Liver (tissue), 9 donors: ENCODE data around the gene CACNA1C. TPM values are rescaled to one million over a fixed set of nuclear protein-coding genes. Genes with fewer than 3 reads are reported as not detected.

ENCODE experiments used
- DNase-seq: peaks from one replicate; pipeline ENCODE4 v3.0.0-alpha.2; 2017; ENCODE audit warnings: low spot score
- H3K27ac ChIP-seq, 2 donors: one replicate each; pipeline ENCODE4 v1.7.0; 2013; ENCODE audit warnings: inconsistent platforms in 2 of 2, low read length in 2 of 2, control low read depth in 1 of 2, low read depth in 1 of 2, mild to moderate bottlenecking in 1 of 2
- H3K27me3 ChIP-seq, 4 donors: one replicate each; pipeline versions ENCODE4 v1.6.1 to v1.7.0; 2013; ENCODE audit warnings: low read length in 3 of 4, inconsistent platforms in 1 of 4, mild to moderate bottlenecking in 1 of 4, moderate library complexity in 1 of 4; ENCODE audit not compliant: control insufficient read depth in 4 of 4, insufficient read depth in 4 of 4
- H3K36me3 ChIP-seq, 4 donors: one replicate each; pipeline versions ENCODE4 v1.6.1 to v1.7.0; 2013; ENCODE audit warnings: low read length in 3 of 4, mild to moderate bottlenecking in 3 of 4, low read depth in 1 of 4, moderate library complexity in 1 of 4; ENCODE audit not compliant: control insufficient read depth in 4 of 4, insufficient read depth in 3 of 4
- H3K4me1 ChIP-seq, 4 donors: one replicate each; pipeline versions ENCODE4 v1.6.1 to v1.7.0; 2013; ENCODE audit warnings: low read length in 3 of 4, mild to moderate bottlenecking in 3 of 4, moderate library complexity in 1 of 4; ENCODE audit not compliant: control insufficient read depth in 4 of 4, insufficient read depth in 4 of 4
- H3K4me3 ChIP-seq, 3 donors: one replicate each; pipeline versions ENCODE4 v1.6.1 to v1.7.0; 2013; ENCODE audit warnings: low read length in 3 of 3, control low read depth in 1 of 3, low read depth in 1 of 3, mild to moderate bottlenecking in 1 of 3
- H3K9ac ChIP-seq, 2 donors: one replicate each; pipeline ENCODE4 v1.7.0; 2013; ENCODE audit warnings: low read length in 2 of 2, mild to moderate bottlenecking in 2 of 2, moderate library complexity in 2 of 2, control low read depth in 1 of 2, low read depth in 1 of 2
- H3K9me3 ChIP-seq, 4 donors: one replicate each; pipeline versions ENCODE4 v1.6.1 to v1.7.0; 2013; ENCODE audit warnings: low read length in 3 of 4; ENCODE audit not compliant: control insufficient read depth in 4 of 4
- CTCF ChIP-seq: fragments of 150-350 bp; IDR thresholded peaks from 2 replicates; pipeline ENCODE4 v1.5.1; 2017; ENCODE audit warnings: improper control_type of control experiment, low read depth, low read length; ENCODE audit not compliant: missing input control
- EGR1 ChIP-seq, 2 donors: IDR thresholded peaks; 2 replicates each; pipeline ENCODE4 v1.6.1; 2016 to 2018; ENCODE audit warnings: antibody characterized with exemption in 2 of 2, low read depth in 2 of 2
- FOXA1 ChIP-seq: IDR thresholded peaks from 2 replicates; pipeline ENCODE4 v1.6.1; 2016; ENCODE audit warnings: antibody characterized with exemption
- FOXA2 ChIP-seq: IDR thresholded peaks from 2 replicates; pipeline ENCODE4 v1.6.1; 2016; ENCODE audit warnings: antibody characterized with exemption
- GABPA ChIP-seq, 2 donors: IDR thresholded peaks in 1 of 2; conservative IDR thresholded peaks in 1 of 2; 2 replicates each; pipeline ENCODE4 v1.6.1; 2016; ENCODE audit warnings: antibody characterized with exemption in 2 of 2, mild to moderate bottlenecking in 1 of 2, moderate library complexity in 1 of 2
- HNF4G ChIP-seq: IDR thresholded peaks from 2 replicates; pipeline ENCODE4 v1.6.1; 2016; ENCODE audit warnings: antibody characterized with exemption
- JUND ChIP-seq, 2 donors: IDR thresholded peaks; 2 replicates each; pipeline ENCODE4 v1.6.1; 2016; ENCODE audit warnings: antibody characterized with exemption in 2 of 2
- NR2F2 ChIP-seq: IDR thresholded peaks from 2 replicates; pipeline ENCODE4 v1.6.1; 2016; ENCODE audit warnings: antibody characterized with exemption
- RAD21 ChIP-seq, 2 donors: IDR thresholded peaks; 2 replicates each; pipeline ENCODE4 v1.6.1; 2016; ENCODE audit warnings: antibody characterized with exemption in 2 of 2, mild to moderate bottlenecking in 2 of 2
- REST ChIP-seq: IDR thresholded peaks from 2 replicates; pipeline ENCODE4 v1.6.1; 2016; ENCODE audit warnings: antibody characterized with exemption, mild to moderate bottlenecking
- RXRA ChIP-seq, 2 donors: IDR thresholded peaks; 2 replicates each; pipeline ENCODE4 v1.6.1; 2017 to 2018; ENCODE audit warnings: antibody characterized with exemption in 2 of 2, mild to moderate bottlenecking in 1 of 2
- SP1 ChIP-seq: IDR thresholded peaks from 2 replicates; pipeline ENCODE4 v1.6.1; 2018; ENCODE audit warnings: antibody characterized with exemption, mild to moderate bottlenecking
- TAF1 ChIP-seq: conservative IDR thresholded peaks from 2 replicates; pipeline ENCODE4 v1.6.1; 2016; ENCODE audit warnings: antibody characterized with exemption, mild to moderate bottlenecking
- YY1 ChIP-seq: IDR thresholded peaks from 2 replicates; pipeline ENCODE4 v1.6.1; 2016; ENCODE audit warnings: antibody characterized with exemption, mild to moderate bottlenecking
- ZBTB33 ChIP-seq: IDR thresholded peaks from 2 replicates; pipeline ENCODE4 v1.6.1; 2016; ENCODE audit warnings: antibody characterized with exemption
- WGBS: extraction: QIAGEN DNeasy Blood & Tissue Kit; methylation state at CpG from one replicate; pipeline ENCODE4 v1.1.7; 2013; 5-methylcytosine and 5-hydroxymethylcytosine counted together
- polyA plus RNA-seq, 2 donors: library from polyadenylated mRNA; stranded (reverse) in 1 of 2; unstranded in 1 of 2; fragments of 200-250 nt in 1 of 2; fragments of >200 nt in 1 of 2; fragmentation: Nextera tagmentation in 1 of 2; extraction: Ambion mirVana in 1 of 2; gene quantifications; one replicate each; pipeline versions ENCODE4 v1.2.1 to v1.2.3, GENCODE V29; 2013 to 2015
- total RNA-seq, 2 donors: library from RNA; depleted of rRNA; stranded (reverse); fragments of >200 nt; gene quantifications; one replicate each; pipeline ENCODE4 v1.2.3, GENCODE V29; 2014
- TF ChIP-seq, protein P1 (sequence below): IDR thresholded peaks from 2 replicates; pipeline ENCODE4 v1.6.1; 2016; ENCODE audit warnings: antibody characterized with exemption
- donor health status: healthy.
- donor health status: healthy.
- donor health status: healthy.
- donor health status: healthy.
- donor health status: healthy.

Gene CACNA1C
- total and polyA plus RNA-seq, 4 donors, result 0.23 to 1.9 (median 0.41) TPM

- Histone ChIP-seq H3K4me3 (no peak overlapping the region), H3K27me3 (peaks cover 0 to 2% (median 0%) of the 10 kb centered on the region in 4 donors), H3K27ac (no peak overlapping the region), H3K4me1 (no peaks in the 10 kb centered on the region), H3K36me3 (no peaks in the 10 kb centered on the region), H3K9me3 (no peaks in the 10 kb centered on the region), H3K9ac (no peak overlapping the region)
- WGBS, result 91% methylated on average over 4 of the region's 4 CpGs
- no peak for DNase-seq
- TF ChIP-seq SP1, result no peak
- TF ChIP-seq, protein P1, sequence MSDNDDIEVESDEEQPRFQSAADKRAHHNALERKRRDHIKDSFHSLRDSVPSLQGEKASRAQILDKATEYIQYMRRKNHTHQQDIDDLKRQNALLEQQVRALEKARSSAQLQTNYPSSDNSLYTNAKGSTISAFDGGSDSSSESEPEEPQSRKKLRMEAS, result no peak
- TF ChIP-seq REST, result no peak
- TF ChIP-seq FOXA2, result no peak
Measured at GRCh38 chr12:2567711-2568110, 514.9 kb downstream of the CACNA1C start.

GRCh38 chr12:2570562-2570961 lies 517.8 kb downstream of the CACNA1C start:
- no peak overlapping the region for H3K4me3 ChIP-seq
- no peak overlapping the region for H3K9ac ChIP-seq
- no peak overlapping the region for H3K27ac ChIP-seq
- no peaks in the 10 kb centered on the region for H3K4me1 ChIP-seq
- no peaks in the 10 kb centered on the region for H3K9me3 ChIP-seq
- TF ChIP-seq HNF4G (no peak), GABPA (IDR thresholded peaks at IDR 0.05 in 1 of 2, conservative IDR thresholded peaks at IDR 0.05 in 1 of 2) (no peak), EGR1 (IDR thresholded peaks at IDR 0.05; ENCODE audit: low read depth in 2 of 2) (no peak), RAD21 (IDR thresholded peaks at IDR 0.05) (no peak), SP1 (no peak), ZBTB33 (no peak), FOXA1 (no peak)
- TF ChIP-seq, protein P1, result no peak
- no peaks in the 10 kb centered on the region for H3K36me3 ChIP-seq
- 79% methylated on average over 7 of the region's 7 CpGs for WGBS
- peaks cover 0 to 6% (median 0%) of the 10 kb centered on the region in 4 donors for H3K27me3 ChIP-seq
- DNase-seq, result no peak

DNA sequence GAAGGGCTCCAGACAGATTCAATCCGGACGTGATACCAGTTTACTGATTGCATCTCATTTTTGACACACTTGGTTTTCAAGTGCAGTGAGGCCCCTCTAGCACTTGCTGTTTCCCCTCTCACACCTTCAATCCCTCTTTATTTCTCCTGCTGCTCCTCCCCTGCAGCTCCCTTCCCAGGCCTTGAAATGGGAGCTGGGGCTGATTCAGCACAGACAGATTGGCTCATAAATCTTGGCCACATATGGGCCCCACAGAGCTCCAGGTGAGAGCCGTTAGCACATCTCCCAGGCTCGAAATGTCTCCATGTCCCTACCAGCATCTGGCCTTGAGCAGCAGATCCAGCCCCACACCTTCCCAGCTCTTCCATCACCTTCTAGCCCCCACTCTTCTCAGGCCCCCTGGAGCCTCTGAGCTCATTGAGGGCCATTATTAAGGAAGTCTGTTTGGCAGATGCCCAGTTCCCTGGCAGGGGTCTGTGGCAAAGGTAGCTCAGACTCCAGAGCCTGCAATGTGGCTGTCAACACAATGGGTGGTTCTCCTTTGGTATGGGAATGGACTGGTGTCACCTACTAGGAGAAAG lies 521.7 kb downstream of the CACNA1C start:
- H3K27me3 ChIP-seq, result peaks cover 0 to 4% (median 0%) of the 10 kb centered on the region in 4 donors
- H3K9ac ChIP-seq, result no peak overlapping the region
- DNase-seq, result no peak
- H3K4me3 ChIP-seq, result no peak overlapping the region
- H3K9me3 ChIP-seq, result no peaks in the 10 kb centered on the region
- H3K36me3 ChIP-seq, result no peaks in the 10 kb centered on the region
- H3K27ac ChIP-seq, result no peak overlapping the region
- no peaks in the 10 kb centered on the region for H3K4me1 ChIP-seq
- 92% methylated on average over 4 of the region's 4 CpGs for WGBS
- TF ChIP-seq JUND (IDR thresholded peaks at IDR 0.05) (no peak), TAF1 (no peak), RXRA (IDR thresholded peaks at IDR 0.05) (no peak), FOXA1 (no peak), NR2F2 (no peak), CTCF (no peak), YY1 (no peak), HNF4G (no peak), FOXA2 (no peak), RAD21 (IDR thresholded peaks at IDR 0.05) (no peak)
